Thyroid gland (tissue), 4 donors: ENCODE data around the gene PTPRN2. TPM values are rescaled to one million over a fixed set of nuclear protein-coding genes. Genes with fewer than 3 reads are reported as not detected.

Experiments used
- DNase-seq, 2 donors: peaks; one replicate each; pipeline ENCODE4 v3.0.0-alpha.2; 2019
- H3K27ac ChIP-seq, 3 donors: fragments of 200-600 bp; sonication (generic); 1 replicate in 2 of 3; 2 replicates in 1 of 3; pipeline ENCODE4 v1.5.1; 2016 to 2019; ENCODE audit warnings: mild to moderate bottlenecking in 1 of 3, moderate library complexity in 1 of 3
- H3K27me3 ChIP-seq: fragments of 200-600 bp; sonication (generic); one replicate; pipeline ENCODE4 v1.5.1; 2019
- H3K36me3 ChIP-seq, 2 donors: fragments of 200-600 bp; sonication (generic); one replicate each; pipeline ENCODE4 v1.5.1; 2016 to 2019
- H3K4me1 ChIP-seq, 2 donors: fragments of 200-600 bp; sonication (generic); one replicate each; pipeline ENCODE4 v1.5.1; 2017 to 2019
- H3K4me3 ChIP-seq, 3 donors: fragments of 200-600 bp; sonication (generic); replicated peaks in 1 of 3; 1 replicate in 2 of 3; 2 replicates in 1 of 3; pipeline ENCODE4 v1.5.1; 2016; ENCODE audit warnings: mild to moderate bottlenecking in 1 of 3
- H3K9me3 ChIP-seq: fragments of 200-600 bp; sonication (generic); one replicate; pipeline ENCODE4 v1.5.1; 2017
- POLR2A ChIP-seq, 2 donors: fragments of 450-650 bp; IDR thresholded peaks; one replicate each; pipeline ENCODE4 v1.6.1; 2017; ENCODE audit warnings: antibody characterized with exemption in 2 of 2, mild to moderate bottlenecking in 2 of 2, moderate library complexity in 1 of 2
- WGBS, 2 donors: methylation state at CpG; one replicate each; pipeline ENCODE4 v1.1.5; 2017; 5-methylcytosine and 5-hydroxymethylcytosine counted together
- intact Hi-C: fragments of 100-400 bp; cut with DNase I; formaldehyde crosslinking; loops from one replicate; pipeline ENCODE4 v1.15.1; 2023
- total RNA-seq, 4 donors: library from RNA; depleted of rRNA; stranded (reverse); fragments of >200 nt; gene quantifications; one replicate each; pipeline ENCODE4 v1.2.3, GENCODE V29; 2016
- TF ChIP-seq, protein P1 (sequence below), 6 experiments: fragments of 200-600 bp in 3 of 6; fragments of 450-650 bp in 3 of 6; sonication (generic) in 3 of 6; IDR thresholded peaks; one replicate each; pipeline ENCODE4 v1.5.1; 2016 to 2019; ENCODE audit warnings: antibody characterized with exemption in 6 of 6, mild to moderate bottlenecking in 2 of 6, inconsistent platforms in 1 of 6, moderate library complexity in 1 of 6

The PTPRN2 gene
- total RNA-seq, 4 donors from 2014 or later, result 4.2 to 9.9 (median 7.7) TPM

DNA sequence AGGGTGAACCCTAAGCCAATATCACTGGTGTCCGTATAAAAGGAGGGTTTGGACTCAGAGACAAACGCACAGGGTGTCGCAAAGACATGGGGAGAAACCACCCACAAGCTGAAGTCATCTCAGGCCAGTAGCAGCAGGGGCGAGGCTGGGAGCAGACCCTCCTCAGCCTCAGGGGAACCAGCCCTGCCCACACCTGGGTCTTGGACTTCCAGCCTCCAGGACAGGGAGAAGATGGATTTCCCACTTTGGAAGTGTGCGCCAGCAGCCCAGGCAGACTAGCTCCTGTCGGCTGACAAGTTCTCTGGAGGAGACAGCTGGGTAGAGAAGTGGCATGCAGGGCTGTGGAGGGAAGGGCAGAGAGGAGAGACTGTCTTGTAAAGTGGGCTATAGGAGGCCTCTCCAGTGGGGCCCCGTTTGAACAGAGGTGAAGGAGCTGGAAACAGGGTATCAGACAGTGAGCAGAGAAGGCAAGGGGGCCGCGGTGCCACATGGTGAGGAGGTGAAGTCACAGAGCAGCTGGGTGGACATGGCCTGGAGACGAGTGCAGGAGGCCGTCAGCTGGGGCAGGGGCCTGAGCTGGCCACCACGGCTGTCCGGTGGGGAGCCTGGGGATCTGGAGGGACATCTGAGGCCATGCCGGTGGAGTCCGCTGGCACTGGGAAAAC is 475.6 kb downstream of the PTPRN2 start:
- 80 to 82% methylated on average over 15 of the region's 15 CpGs for WGBS, 2 donors
- no peak overlapping the region for H3K27ac ChIP-seq
- TF ChIP-seq, protein P1, sequence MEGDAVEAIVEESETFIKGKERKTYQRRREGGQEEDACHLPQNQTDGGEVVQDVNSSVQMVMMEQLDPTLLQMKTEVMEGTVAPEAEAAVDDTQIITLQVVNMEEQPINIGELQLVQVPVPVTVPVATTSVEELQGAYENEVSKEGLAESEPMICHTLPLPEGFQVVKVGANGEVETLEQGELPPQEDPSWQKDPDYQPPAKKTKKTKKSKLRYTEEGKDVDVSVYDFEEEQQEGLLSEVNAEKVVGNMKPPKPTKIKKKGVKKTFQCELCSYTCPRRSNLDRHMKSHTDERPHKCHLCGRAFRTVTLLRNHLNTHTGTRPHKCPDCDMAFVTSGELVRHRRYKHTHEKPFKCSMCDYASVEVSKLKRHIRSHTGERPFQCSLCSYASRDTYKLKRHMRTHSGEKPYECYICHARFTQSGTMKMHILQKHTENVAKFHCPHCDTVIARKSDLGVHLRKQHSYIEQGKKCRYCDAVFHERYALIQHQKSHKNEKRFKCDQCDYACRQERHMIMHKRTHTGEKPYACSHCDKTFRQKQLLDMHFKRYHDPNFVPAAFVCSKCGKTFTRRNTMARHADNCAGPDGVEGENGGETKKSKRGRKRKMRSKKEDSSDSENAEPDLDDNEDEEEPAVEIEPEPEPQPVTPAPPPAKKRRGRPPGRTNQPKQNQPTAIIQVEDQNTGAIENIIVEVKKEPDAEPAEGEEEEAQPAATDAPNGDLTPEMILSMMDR (IDR thresholded peaks at IDR 0.05), result no peak
- no peak for TF ChIP-seq POLR2A (IDR thresholded peaks at IDR 0.05)
- DNase-seq, result no peak
- no peaks in the 10 kb centered on the region for H3K4me1 ChIP-seq
- intact Hi-C loops, result no loop called here
- H3K27me3 ChIP-seq, result no peaks in the 10 kb centered on the region
- no peak overlapping the region for H3K4me3 ChIP-seq
- no peaks in the 10 kb centered on the region for H3K36me3 ChIP-seq
- H3K9me3 ChIP-seq, result no peaks in the 10 kb centered on the region

GRCh38 chr7:158111049-158111751 is 476.4 kb downstream of the PTPRN2 start:
- no peaks in the 10 kb centered on the region for H3K4me1 ChIP-seq
- H3K27me3 ChIP-seq, result no peaks in the 10 kb centered on the region
- 58 to 70% methylated on average over 11 to 16 of the region's 16 CpGs for WGBS, 2 donors
- TF ChIP-seq POLR2A (IDR thresholded peaks at IDR 0.05), result no peak
- TF ChIP-seq, protein P1 (IDR thresholded peaks at IDR 0.05), result no peak
- no peaks in the 10 kb centered on the region for H3K9me3 ChIP-seq
- intact Hi-C loops, result no loop called here
- no peak overlapping the region for H3K27ac ChIP-seq
- DNase-seq, result no peak
- no peaks in the 10 kb centered on the region for H3K36me3 ChIP-seq
- no peak overlapping the region for H3K4me3 ChIP-seq

DNA sequence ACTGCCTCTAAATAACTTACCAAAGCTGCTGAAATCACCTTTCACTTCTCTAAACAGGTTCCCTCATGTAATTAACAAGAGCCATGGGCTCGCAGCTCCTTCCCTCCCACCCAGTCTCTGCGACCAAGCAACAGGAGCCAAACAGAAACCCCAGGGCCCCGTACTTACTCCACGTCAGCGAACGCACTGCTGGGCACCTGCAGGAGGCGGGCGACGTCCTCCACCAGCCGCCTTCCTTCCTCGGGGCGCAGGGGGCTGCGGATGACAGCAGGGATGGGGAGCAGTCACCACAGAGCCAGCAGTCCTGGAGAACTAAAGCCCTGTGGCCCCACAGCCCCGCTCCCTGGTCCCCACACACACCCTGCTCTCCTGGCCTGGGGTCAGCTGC is 477.0 kb downstream of the PTPRN2 start:
- WGBS, 2 donors, result 85 to 90% methylated on average over 11 to 14 of the region's 14 CpGs
- TF ChIP-seq POLR2A (IDR thresholded peaks at IDR 0.05), result no peak
- TF ChIP-seq, protein P1 (IDR thresholded peaks at IDR 0.05), result no peak
- H3K27ac ChIP-seq, result no peak overlapping the region
- H3K36me3 ChIP-seq, result no peaks in the 10 kb centered on the region
- intact Hi-C loops, result no loop called here
- no peaks in the 10 kb centered on the region for H3K4me1 ChIP-seq
- DNase-seq, result no peak
- H3K4me3 ChIP-seq, result no peak overlapping the region
- H3K9me3 ChIP-seq, result no peaks in the 10 kb centered on the region
- H3K27me3 ChIP-seq, result no peaks in the 10 kb centered on the region

GRCh38 chr7:158110034-158110590 is 477.5 kb downstream of the PTPRN2 start:
- no peak overlapping the region for H3K27ac ChIP-seq
- H3K4me1 ChIP-seq, result no peaks in the 10 kb centered on the region
- DNase-seq, result no peak
- 81 to 87% methylated on average over 15 of the region's 15 CpGs for WGBS, 2 donors
- H3K27me3 ChIP-seq, result no peaks in the 10 kb centered on the region
- no peaks in the 10 kb centered on the region for H3K9me3 ChIP-seq
- no peaks in the 10 kb centered on the region for H3K36me3 ChIP-seq
- intact Hi-C loops, result no loop called here
- no peak overlapping the region for H3K4me3 ChIP-seq
- TF ChIP-seq POLR2A (IDR thresholded peaks at IDR 0.05), result no peak
- TF ChIP-seq, protein P1 (IDR thresholded peaks at IDR 0.05), result no peak
